ENCODE measurements around the gene SYMPK. TPM values are rescaled to one million over a fixed set of nuclear protein-coding genes. Genes with fewer than 3 reads are reported as not detected.

The SYMPK gene
- polyA plus RNA-seq, 1 donor: 75.1 TPM

DNA sequence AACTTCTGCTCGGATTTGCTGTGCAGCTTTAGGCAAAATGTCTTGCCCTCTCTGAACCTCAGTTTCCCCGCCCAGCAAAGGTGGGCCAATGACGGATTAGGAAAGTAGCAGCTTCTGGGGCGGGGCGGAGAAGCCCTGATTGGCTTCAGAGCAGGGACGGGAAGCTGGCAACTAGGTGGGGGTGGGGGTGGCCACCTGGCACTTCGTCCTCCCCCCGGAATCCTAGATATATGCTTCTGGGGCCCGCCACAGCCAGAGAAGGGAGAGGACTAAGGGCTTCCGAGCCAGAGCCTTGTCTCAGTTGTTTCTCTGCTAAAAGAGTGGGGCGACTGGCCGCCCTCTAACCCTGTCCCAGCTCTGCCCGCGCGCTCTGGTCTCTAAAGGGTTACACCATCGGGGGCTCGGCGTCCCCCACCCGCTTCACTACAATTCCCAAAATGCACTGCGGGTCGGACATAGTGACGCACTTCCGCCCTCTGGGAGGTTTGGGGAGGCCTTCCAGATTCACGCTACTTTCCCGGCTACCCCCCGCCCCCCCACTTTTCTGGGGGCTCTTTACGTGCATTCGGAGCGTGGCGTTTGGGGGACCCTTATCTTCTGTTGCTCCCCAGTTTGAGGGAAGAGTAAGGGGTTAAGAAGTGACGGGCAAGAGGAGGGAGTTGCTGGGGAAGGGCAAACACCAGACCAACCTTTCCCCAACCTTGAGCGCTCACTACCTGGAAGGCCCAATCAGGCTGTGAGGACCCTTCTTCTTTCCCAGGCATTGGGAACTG, 23.7 kb upstream of the SYMPK start:
- DNase-seq: peak; percentile 96

DNA sequence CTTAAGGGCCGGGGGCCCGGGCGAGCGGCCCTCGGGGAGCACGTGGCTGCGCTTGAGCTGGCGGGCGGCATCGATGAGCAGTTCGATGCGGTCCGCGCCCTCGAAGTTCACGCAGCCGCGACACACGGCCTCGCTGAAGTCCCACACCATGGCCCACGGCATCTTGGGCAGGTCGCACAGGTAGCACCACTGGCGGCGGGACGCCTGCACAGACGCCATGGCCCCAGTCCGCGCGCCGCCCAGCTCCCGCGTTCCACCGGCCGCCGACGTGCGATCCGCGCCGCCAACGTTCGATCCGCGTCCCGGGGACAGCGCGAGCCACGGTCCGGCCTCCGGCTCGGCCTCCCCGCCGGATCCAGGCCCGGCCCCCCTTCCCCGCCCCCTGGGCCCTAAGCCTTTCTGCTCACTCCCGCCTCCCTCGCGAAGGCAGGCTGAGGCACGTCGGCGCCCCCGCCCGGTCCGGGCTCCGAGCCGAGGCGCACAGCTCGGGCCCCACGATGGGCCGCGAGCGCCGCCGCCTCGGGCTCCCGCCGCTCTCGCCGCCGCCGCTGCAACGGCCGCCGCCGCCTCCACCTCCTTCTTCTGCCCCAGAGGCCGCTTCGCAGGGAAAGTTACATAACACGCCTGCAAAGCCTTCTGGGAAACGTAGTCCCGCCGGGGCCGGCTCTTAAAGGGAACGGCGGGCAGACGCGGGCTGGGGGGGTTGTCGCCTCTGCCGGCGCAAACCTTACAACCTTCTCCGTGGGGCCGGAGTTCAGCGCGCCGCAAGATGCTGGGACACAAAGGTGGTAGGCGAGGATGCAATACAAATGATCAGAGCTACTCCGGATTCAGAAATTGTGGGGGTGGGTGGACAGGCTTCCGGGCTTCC, 22.8 kb upstream of the SYMPK start, which contains the start of gene IRF2BP1:
Gene IRF2BP1 (minus strand): TSS at position 586 of the 871 bp plus-strand sequence. CDS start 367 bp downstream, at position 219.
- peak; percentile 94 for DNase-seq

DNA sequence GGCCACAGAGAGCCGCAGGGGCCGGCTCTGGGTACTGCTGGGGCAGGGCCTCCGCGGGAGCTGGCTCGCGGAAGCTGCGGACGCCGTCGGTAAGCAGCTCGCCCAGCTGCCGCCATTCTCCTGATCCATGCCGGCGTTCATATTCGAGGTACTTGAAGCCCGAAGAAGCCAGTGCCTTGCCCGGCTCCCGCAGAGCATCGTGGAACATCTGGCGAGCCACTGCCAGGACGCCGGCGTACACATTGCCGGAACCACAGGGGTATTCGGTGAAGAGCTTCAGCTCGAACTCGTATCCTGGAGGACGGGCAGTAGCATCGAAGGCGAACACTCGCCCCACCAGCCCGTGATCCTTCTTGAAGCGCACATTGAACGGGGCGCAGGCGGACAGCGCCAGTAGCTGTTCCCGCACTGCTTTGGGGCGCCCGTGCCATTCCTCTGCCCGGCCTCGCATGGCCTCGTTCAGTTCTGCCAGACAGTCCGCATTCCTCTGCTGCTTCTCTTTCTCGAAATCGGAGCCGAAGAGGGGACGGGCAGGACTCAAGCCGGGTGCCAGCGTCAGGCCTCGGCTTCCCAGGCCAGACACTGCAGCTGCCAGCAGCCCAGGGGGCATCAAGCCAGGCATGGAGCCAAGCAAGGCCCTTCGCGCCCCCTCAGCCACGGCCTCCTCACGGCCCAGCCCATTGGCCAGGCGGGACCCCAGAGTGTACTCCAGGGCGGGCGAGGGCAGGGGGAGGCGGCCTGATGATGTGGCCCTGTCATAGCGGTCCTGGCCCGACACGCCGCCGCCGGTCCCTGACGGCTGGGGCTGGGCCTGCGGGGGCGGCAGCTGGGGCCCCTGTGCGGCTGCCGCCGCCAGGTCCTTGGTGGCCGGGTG, 22.0 kb upstream of the SYMPK start:
- DNase-seq: no peak

DNA sequence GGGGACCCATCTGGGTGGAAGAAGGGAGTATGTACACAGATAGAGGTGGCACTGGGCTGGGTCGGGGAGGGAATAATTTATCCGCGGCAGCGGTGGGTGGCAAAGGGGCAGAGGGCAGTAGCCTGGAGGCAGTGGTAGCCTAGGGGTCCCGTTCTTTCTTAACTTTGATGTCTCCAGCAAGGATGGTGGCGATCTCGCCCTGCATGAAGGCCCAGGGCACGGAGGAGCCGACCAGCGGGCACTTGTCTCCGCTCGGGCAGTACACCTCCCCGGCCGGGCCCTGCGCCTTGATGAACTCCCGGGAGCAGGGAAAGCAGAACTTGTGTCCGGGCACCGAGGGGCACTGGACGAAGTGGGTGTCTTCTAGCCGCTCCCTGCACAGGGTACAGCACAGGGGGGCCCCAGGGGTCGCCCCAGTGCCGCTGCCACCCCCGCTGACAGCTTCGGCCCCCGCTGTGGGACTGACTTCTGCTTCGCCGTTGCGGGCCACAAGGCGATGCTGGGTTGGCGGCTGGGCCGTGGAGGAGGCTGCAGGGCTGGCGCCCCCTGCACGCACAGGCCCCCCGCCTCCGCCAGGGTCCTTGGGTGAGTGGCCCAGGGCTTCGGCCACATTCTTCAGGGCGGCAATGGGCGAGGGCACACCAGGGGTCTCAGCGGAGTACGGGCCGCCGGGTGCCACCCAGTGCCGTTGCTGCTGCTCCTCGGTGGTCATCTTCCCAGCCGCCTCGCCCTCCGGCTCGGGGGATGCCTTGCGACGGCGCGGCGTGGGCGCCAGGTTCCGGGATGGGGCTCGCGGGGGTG, 21.1 kb upstream of the SYMPK start:
- no peak for DNase-seq

DNA sequence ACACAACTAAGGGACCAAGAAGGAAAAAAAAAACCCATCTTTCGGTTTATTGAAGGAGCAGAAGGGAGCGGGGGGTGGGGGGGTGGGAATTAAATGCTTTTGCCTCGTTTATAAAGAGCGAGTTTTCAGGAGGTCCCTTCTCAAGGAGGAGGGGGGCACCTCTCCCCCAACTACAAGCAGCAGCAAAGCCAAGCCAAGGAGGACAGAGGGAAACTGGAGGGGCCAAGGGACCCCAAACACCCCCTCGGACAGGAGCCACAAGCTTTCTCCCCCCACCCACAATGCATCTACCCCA, 20.6 kb upstream of the SYMPK start:
- DNase-seq: no peak

DNA sequence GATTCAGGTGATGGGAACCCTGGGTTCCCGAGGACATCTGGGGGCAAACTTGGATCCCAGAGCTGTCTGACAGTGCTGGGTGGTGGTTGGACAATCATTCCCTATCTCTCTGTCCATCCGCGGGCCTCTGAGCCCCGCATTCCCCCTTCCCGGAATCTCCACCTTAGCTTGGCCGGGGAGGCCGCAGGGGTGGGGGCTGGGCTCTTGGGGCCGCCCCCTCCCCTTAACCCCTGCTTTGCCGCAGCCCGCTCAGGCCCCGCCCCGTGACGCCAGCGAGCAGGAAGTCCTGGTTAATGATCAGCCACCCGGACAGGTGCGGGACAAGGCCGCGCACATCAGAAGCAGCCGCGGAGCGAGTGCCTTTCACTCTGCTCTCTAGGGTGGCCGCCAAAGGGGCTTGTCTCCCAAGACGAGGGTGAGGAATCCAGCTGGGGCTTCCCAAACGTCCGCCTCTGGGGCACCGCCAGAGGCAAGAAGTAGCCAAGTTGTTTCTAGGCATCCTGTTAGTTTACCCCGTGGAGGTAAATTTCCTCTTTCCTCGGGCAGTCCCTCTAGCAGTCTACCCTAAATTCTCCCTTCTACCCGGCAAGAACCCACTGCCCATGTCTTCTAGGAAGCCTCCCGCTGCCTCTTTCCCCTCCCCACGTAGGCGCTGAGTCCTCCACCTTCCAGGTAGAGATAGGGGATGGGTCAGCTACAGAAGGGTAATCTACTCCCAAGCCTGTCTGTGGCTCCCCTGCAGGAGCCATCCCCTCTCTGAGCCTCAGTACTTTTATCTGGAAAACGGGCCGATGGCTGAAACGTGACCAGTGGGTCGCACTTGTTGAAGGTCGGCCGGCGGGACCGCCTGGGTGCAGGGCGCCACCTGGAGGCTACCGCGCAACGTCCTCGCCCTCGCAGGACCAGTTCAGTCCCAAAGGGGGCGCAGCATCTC, 20.0 kb upstream of the SYMPK start:
- DNase-seq: no peak

DNA sequence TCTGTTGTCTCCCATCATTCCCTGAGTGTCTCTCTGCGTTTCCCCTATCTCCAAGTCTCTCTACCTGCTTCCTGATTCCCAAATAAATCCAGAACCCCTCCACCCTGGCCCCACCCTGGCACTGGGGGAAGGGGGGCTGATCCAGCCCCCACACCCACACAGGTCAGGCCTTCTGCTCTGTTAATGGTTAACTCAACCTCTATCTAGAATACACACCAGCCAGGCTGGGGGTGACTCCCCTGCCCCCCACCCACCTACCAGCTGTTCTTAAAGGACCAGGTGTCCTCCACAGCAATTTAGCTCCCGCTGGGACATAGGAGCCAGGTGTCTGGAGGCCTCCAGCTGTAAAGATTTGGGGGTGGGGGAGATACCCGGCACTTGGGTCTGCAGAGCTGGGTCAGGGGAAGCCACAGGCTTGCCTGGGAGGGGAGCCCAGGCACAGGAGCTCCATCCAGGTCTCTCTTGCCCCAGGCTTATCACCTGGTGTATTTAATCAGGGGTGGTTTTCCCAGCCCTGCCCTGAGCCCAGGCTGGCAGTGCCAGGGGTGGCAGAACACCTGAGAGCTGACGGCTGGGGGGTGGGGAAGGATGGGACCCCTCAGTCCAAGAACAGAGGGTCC, 19.1 kb upstream of the SYMPK start:
- no peak for DNase-seq

DNA sequence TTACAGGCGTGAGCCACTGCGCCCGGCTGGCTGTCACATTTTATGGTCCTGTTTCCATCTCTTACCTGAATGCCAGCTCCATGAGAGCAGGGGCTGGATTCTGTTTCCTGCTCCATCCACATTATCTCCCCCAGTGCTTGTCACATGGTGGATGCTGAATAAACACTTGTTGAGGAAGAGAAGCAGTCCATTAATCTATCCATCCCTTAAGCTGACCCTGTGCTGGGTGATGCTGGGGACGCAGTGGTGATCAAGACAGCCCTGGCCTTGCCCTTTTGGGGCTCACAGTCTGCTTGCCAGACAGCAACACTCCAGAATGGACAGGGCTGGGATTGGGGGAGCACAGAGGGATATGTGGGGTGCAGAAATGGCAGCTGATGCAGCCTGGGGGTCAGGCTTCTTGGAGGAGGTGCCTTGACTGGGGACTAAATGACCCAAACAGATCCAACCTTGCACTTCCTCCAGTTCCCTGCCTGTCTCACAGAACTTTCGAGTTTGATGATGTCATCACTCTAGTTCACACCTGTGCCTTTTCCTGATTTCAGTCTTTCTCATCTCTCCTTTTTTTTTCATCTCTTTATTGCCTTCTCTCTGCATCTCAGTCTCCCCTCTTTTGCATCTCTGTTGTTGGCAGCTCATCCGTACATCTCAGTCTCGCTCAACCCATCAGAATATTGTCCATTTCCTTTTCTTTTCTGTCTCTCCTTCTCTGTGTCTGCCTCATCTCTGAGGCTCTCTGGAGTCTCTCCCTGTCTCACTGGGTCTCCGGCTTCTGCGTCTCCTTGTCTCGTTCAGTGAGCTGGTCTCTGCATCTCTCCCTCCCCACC, 18.3 kb upstream of the SYMPK start:
- no peak for DNase-seq

DNA sequence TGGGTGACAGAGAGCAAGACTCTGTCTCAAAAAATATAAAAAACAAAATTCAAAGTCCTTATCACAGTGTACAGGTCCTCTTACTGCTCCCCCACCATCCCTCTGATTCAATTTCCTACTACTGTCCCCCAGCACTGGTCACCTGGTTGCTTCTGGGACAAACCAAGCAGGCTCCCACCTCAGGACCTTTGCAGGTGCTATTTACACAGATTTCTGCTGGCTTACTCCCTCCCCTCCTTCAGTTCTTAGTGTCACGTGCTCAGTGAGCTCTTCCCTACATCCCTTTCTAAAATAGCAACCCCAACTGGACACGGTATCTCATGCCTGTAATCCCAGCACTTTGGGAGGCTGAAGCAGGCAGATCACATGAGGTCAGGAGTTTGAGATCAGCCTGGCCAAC, 17.0 kb upstream of the SYMPK start:
- DNase-seq: no peak

DNA sequence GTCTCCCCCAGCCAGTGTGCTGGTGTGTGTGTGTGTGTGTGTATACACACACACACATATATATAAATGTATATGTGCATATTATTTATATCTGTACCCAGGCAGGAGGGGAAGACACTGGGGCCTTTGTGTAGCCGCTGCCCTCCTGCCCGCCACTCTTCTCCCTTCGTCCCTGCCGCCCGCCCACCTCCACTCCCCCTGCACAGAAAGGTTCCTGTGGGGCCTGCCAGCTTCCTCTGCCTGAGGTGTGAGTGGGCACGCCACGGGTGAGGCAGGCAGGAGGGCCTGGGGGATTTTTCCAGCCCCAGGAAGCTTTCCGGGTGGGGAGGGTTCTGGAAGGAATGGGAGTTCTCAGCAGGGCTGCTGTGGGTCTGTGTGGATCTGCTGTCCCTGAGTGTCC, 16.1 kb upstream of the SYMPK start:
- no peak for DNase-seq

DNA sequence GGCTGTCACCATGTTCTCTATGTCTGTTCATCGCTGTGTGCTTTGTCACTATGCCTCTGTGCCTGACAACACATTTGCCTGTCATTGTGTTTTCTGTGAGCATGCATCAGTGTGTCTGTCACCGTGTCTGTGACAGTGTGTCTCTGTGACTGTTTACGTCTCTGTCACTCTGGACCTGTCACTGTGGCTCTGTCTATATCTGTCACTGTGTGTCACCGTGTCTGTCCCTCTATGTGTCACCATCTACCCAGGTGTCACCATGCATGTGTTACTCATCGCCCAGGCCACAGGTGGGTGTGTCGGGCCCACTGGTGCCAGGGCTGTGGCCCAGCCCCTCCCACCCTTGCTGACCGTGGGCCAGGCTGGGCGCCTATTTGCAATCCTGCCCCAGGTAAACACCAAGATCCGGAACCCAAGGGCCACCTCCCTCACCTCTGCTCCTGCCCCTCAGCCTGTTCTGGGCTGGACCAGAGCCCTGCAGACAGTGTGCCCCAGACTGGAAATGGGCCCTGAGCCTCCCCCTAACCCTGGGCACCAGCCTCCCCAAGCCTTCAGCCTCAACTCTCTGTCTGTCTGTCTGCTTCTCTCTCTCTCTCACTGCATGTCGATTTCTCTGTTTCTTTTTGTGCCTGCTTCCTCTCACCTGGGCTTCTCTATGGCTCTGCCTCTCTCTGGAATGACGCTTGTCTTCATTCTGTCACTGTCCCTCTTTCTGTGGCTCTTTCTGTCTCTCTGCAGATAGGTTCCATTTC, 15.3 kb upstream of the SYMPK start:
- no peak for DNase-seq

DNA sequence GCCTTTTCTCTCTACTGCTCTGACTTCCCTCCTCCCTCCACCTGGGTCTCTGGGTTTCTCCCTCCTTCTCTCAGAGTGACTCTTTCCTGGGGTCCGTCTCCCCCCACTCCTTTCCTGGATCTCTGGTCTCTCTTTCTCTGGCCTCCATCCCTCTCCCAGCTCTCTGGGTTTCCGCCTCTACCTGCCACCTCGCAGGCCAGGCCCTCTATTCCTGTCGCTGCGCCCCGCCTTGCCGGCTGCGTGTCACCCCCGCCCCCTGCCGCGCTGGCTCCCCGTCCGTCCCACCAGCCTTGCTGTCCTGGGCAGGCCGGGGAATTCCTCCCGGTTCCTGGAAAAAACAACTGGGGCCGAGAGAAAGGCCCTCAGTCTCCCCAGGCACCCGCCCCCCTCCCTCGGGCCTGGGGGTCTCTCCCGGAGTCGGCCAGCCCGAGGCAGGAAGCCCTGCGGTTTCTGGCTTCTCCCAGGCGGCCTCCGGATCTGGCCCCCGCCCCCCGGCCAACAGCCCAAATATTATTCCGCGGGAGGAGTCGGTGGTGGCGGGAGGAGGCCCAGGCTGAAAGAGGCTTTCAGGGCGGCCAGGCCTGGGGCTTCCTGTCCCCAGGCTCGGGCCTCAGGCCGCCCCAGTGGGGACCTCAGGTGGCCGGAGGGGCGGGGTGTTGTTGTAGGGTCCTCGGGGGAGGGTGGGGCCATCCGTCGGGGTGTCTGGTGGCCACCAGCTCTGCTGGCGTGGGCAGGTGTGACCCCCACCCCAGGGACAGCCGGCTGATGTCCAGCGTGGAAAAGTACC, 13.7 kb upstream of the SYMPK start:
- no peak for DNase-seq

DNA sequence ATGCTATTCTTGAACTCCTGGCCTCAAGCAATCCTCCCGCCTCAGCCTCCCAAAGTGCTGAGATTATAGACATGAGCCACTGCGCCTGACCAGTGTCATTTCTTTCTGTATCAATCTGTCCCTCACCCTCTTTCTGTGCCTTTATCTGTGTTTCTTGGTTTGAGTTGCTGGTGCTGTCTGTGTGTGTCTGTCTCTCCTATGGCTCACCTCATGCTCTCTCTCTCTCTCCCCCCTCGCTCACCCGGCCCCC, 13.1 kb upstream of the SYMPK start:
- DNase-seq: no peak

DNA sequence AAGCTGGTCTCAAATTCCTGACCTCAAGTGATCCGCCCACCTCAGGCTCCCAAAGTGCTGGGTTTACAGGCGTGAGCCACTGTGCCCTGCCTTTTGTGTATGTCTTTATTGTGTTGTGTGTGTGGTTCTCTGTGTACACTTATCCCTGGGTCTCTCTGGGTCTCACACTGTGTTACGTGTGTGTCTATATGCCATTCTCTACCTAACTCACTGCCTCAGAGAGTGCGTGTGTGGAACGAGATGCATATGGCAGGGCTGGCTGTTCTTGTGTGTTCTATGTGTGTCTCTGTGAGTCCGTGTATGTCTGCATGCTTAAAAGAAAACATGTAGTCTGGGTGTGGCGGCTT, 11.6 kb upstream of the SYMPK start:
- DNase-seq: no peak

DNA sequence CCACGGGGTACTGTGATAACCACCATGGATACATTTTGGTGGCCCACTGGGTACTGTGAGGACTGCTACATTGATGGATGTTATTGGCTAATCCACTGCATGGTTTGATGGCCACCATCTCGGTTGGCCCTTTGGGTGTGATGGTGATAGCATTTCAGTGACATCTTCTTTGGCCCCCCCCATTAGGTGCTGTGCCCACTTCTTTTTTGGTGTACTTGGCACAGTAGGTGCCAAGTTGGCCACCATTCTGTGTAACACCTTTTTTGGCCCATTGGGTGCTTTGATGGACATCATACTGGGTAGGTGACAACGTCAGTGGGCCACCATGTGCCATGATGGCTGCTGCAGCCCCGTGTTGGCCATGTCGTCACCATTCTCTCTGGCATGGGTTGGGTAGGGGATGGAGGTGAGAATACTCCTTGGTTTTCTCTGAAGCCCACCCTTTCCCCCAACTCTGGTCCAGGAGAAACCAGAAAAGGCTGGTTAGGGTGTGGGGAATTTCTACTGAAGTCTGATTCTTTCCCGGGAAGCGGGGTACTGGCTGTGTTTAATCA, 10.3 kb upstream of the SYMPK start:
- no peak for DNase-seq

DNA sequence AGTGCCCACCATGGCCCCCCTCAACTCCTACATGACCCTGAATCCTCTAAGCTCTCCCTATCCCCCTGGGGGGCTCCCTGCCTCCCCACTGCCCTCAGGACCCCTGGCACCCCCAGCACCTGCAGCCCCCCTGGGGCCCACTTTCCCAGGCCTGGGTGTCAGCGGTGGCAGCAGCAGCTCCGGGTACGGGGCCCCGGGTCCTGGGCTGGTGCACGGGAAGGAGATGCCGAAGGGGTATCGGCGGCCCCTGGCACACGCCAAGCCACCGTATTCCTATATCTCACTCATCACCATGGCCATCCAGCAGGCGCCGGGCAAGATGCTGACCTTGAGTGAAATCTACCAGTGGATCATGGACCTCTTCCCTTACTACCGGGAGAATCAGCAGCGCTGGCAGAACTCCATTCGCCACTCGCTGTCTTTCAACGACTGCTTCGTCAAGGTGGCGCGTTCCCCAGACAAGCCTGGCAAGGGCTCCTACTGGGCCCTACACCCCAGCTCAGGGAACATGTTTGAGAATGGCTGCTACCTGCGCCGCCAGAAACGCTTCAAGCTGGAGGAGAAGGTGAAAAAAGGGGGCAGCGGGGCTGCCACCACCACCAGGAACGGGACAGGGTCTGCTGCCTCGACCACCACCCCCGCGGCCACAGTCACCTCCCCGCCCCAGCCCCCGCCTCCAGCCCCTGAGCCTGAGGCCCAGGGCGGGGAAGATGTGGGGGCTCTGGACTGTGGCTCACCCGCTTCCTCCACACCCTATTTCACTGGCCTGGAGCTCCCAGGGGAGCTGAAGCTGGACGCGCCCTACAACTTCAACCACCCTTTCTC, 9.4 kb upstream of the SYMPK start:
- DNase-seq: no peak

DNA sequence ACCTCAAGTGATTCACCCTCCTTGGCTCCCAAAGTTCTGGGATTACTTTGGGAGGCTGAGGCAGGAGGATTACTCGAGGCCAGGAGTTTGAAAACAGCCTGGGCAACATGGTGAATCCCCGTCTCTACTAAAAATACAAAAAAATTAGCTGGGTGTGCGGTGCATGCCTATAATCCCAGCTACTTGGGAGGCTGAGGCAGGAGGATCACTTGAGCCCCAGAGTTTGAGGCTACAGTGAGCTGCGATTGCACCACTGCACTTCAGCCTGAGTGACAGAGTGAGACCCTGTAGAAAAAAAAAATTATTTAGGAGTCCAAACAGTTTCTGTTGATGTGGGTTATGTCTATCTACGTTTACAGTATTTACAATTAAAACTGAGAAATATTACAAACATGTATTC, 7.9 kb upstream of the SYMPK start:
- no peak for DNase-seq

Data from left kidney (tissue), 2 donors.